Measurements from ENCODE around the gene OLFML2A. TPM values are rescaled to one million over a fixed set of nuclear protein-coding genes. Genes with fewer than 3 reads are reported as not detected.

OLFML2A gene
- total RNA-seq, 1 experiment from 2014 or later: 0.99 TPM

DNA sequence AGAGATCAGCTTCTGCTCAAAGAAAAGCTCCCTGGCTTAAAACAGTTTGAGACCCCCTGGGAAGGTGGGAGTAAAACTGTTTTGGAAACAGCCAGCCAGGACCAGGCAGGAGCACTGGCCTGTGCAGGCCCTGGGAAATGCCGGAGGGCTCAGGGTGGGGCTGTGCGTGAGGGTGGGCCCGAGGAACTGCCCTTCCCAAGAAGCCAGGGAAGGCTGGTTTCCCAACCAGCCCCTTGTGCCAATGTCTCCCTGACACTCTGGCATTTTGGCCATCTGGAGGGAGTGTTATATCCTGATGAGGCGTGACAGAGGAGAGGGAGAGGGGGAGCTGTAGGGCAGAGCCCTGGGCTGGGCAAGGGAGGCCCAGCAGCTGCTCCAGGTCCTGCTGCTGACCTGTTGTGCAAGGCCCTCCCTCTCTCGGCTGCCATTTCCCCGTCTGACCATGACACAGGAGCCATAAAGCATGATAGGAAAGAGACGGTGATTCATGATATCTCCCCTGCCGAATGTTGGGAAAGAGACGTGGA, 16.1 kb downstream of the OLFML2A start:
- Mint-ChIP-seq H3K9me3 (ENCODE audit: low read depth, unreplicated experiment) (no peaks in the 10 kb centered on the region), H3K4me3 (ENCODE audit: low read depth, unreplicated experiment) (no peak overlapping the region), H3K27ac (ENCODE audit: unreplicated experiment) (no peak overlapping the region), H3K36me3 (ENCODE audit: insufficient read depth, unreplicated experiment) (no peaks in the 10 kb centered on the region), H3K4me1 (ENCODE audit: low read depth, unreplicated experiment) (no peaks in the 10 kb centered on the region), H3K27me3 (ENCODE audit: unreplicated experiment) (peaks cover 25% of the 10 kb centered on the region)
- no peak for DNase-seq
- TF ChIP-seq, protein P1, sequence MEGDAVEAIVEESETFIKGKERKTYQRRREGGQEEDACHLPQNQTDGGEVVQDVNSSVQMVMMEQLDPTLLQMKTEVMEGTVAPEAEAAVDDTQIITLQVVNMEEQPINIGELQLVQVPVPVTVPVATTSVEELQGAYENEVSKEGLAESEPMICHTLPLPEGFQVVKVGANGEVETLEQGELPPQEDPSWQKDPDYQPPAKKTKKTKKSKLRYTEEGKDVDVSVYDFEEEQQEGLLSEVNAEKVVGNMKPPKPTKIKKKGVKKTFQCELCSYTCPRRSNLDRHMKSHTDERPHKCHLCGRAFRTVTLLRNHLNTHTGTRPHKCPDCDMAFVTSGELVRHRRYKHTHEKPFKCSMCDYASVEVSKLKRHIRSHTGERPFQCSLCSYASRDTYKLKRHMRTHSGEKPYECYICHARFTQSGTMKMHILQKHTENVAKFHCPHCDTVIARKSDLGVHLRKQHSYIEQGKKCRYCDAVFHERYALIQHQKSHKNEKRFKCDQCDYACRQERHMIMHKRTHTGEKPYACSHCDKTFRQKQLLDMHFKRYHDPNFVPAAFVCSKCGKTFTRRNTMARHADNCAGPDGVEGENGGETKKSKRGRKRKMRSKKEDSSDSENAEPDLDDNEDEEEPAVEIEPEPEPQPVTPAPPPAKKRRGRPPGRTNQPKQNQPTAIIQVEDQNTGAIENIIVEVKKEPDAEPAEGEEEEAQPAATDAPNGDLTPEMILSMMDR (IDR thresholded peaks at IDR 0.05; ENCODE audit: unreplicated experiment): no peak
- CTCF ChIA-PET: interaction anchor here (1.5 kb wide), 1 partner anchor 60 kb away, joined by 5 read pairs; the partner anchor contains the start of gene WDR38
- intact Hi-C loops (cut with micrococcal nuclease; ENCODE audit: unreplicated experiment): no loop called here
- BruUV-seq (replicated peaks): no TSS peak

DNA sequence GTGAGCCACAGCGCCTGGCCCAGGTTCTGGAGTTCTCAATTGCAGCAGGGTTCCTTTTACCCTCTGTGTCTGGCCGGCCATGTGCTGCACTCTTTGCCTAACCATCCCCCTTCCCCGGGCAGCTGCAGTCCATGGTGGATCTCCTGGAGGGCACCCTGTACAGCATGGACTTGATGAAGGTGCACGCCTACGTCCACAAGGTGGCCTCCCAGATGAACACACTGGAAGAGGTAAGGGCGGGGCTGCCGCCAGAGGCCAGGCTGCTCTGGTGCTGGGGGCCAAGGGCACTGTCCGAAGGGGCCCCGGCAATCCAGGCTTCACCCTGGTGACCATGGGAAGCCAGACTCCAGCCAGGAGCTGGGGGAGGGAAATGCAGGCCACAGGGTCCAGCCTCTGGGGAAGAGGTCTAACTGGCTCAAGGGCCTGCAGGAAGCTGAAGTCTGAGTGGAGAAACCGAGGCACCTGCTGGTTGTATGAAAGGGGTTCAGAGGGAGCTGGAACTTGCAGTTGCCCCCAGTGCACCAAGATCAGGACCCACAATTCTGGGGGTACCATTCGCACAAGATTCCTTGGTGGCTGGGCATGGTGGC, 18.1 kb downstream of the OLFML2A start:
- Mint-ChIP-seq H3K4me3 (ENCODE audit: low read depth, unreplicated experiment) (no peak overlapping the region), H3K27me3 (ENCODE audit: unreplicated experiment) (peaks cover 25% of the 10 kb centered on the region), H3K36me3 (ENCODE audit: insufficient read depth, unreplicated experiment) (no peaks in the 10 kb centered on the region), H3K9me3 (ENCODE audit: low read depth, unreplicated experiment) (no peaks in the 10 kb centered on the region), H3K27ac (ENCODE audit: unreplicated experiment) (no peak overlapping the region), H3K4me1 (ENCODE audit: low read depth, unreplicated experiment) (no peaks in the 10 kb centered on the region)
- TF ChIP-seq, protein P1 (IDR thresholded peaks at IDR 0.05; ENCODE audit: unreplicated experiment): peak; percentile 22
- peak; percentile 66 for DNase-seq
- no TSS peak for BruUV-seq (replicated peaks)
- intact Hi-C loops (cut with micrococcal nuclease; ENCODE audit: unreplicated experiment): loop anchor here (1.0 kb wide), 1 partner anchor 57 kb away; no protein-coding TSS in a partner anchor
- CTCF ChIA-PET: interaction anchor here (0.9 to 2.4 kb wide), 4 partner anchors 16 to 60 kb away, joined by 3 to 22 read pairs (median 4); partner anchors contain the start of gene WDR38

DNA sequence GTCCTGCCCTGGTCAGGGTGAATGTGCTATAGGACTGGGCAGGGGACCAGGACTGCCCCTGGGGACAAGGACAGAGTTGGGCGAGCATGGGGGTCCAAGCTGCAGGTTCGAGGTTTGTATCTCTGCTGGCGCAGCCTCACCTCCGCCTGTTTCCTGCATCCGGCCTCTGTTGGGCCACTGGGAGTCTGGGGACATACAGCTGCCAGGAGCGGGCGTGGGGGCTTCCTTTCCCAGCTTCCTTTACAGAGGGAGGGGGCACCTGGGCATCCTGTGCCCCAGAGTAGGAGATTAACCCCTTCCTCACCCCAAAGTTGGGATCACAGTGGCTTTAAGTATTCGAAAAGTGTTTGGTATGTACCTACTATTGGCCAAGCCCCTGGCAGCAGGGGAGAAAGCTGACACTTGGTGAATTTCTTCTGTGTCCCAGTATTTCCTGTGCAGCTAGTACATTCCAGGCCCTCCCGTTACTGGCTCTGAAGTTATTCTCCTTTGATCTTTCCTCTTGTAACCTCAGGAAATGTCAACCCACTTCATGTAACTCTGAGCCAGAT, 19.0 kb downstream of the OLFML2A start:
- no peaks in the 10 kb centered on the region for H3K4me1 Mint-ChIP-seq (ENCODE audit: low read depth, unreplicated experiment)
- H3K27ac Mint-ChIP-seq (ENCODE audit: unreplicated experiment): no peak overlapping the region
- H3K4me3 Mint-ChIP-seq (ENCODE audit: low read depth, unreplicated experiment): no peak overlapping the region
- CTCF ChIA-PET: interaction anchor here (0.9 to 2.4 kb wide), 4 partner anchors 16 to 59 kb away, joined by 3 to 22 read pairs (median 4); partner anchors contain the start of gene WDR38
- BruUV-seq (replicated peaks): no TSS peak
- intact Hi-C loops (cut with micrococcal nuclease; ENCODE audit: unreplicated experiment): loop anchor here (1.0 kb wide), 1 partner anchor 56 kb away; no protein-coding TSS in a partner anchor
- TF ChIP-seq, protein P1 (IDR thresholded peaks at IDR 0.05; ENCODE audit: unreplicated experiment): no peak
- peaks cover 17% of the 10 kb centered on the region for H3K27me3 Mint-ChIP-seq (ENCODE audit: unreplicated experiment)
- DNase-seq: no peak
- H3K36me3 Mint-ChIP-seq (ENCODE audit: insufficient read depth, unreplicated experiment): no peaks in the 10 kb centered on the region
- H3K9me3 Mint-ChIP-seq (ENCODE audit: low read depth, unreplicated experiment): no peaks in the 10 kb centered on the region

DNA sequence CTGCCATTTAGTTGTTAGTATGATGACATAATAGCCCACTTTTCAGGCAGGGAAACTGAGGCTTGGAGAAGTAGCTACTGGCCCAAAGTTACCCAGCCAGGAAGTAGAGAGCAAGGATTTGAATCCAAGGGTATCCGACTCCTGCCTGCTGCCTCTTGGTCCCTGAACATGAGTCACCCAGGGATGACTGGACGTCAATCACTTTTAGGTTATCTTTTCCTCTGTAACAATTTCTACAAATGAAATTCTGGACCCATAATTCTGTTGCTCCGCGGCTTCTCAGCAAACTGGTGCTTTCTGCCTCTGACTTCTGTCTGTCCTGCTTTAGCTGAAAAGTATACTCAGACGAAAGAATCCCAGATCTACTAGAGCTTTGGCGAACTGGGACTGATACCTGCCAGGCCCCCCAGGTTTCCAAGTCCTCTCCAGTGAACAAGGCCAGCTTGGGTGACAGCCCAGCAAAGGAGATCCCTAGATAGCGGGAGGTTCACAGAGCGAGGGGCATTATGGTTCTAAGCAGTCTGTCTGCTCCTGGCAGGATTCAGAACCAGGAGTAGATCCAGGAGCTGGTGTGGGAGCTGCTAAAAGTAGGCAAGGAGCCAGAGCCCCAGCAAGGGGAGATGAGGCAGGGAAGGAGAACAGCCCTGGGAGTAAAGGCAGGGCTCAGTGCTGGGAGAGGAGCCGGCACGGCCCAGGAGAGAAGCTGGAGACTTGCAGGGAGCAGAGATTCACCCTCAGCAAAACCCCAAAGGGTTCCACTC, 20.6 kb downstream of the OLFML2A start:
- Mint-ChIP-seq H3K27me3 (ENCODE audit: unreplicated experiment) (peaks cover 2% of the 10 kb centered on the region), H3K9me3 (ENCODE audit: low read depth, unreplicated experiment) (no peaks in the 10 kb centered on the region), H3K36me3 (ENCODE audit: insufficient read depth, unreplicated experiment) (no peaks in the 10 kb centered on the region), H3K4me1 (ENCODE audit: low read depth, unreplicated experiment) (no peaks in the 10 kb centered on the region), H3K4me3 (ENCODE audit: low read depth, unreplicated experiment) (no peak overlapping the region), H3K27ac (ENCODE audit: unreplicated experiment) (no peak overlapping the region)
- no TSS peak for BruUV-seq (replicated peaks)
- DNase-seq: no peak
- intact Hi-C loops (cut with micrococcal nuclease; ENCODE audit: unreplicated experiment): no loop called here
- CTCF ChIA-PET: interaction anchor here (1.3 kb wide), 1 partner anchor 55 kb away, joined by 7 read pairs; the partner anchor contains the start of gene WDR38
- TF ChIP-seq, protein P1 (IDR thresholded peaks at IDR 0.05; ENCODE audit: unreplicated experiment): no peak

Measured in Calu3 (cell line).